ENCODE data around the gene PGAM5.
"Not testable (repeated sequence)": the region's sequence is repeated elsewhere in the genome, so short reads cannot be mapped to it uniquely, and the experiment has no call there.

GRCh38 chr12:132758825-132759224 is 48.2 kb downstream of the PGAM5 start:
- TF ChIP-seq CTCF, POLR2A (IDR thresholded peaks at IDR 0.05): not testable (repeated sequence)

Data from heart left ventricle (tissue), 13 donors.